DMS153 treated with DMSO at 0.1 percent for 48 hours (cell line): ENCODE results near the gene GET3.
"Not testable (repeated sequence)": the region's sequence is repeated elsewhere in the genome, so short reads cannot be mapped to it uniquely, and the experiment has no call there.

ENCODE experiments used
- DNase-seq: peaks from one replicate; lab custom pipeline; 2025; ENCODE audit not compliant: unreplicated experiment; lab: John Stamatoyannopoulos, UW

The GET3 gene

DNA sequence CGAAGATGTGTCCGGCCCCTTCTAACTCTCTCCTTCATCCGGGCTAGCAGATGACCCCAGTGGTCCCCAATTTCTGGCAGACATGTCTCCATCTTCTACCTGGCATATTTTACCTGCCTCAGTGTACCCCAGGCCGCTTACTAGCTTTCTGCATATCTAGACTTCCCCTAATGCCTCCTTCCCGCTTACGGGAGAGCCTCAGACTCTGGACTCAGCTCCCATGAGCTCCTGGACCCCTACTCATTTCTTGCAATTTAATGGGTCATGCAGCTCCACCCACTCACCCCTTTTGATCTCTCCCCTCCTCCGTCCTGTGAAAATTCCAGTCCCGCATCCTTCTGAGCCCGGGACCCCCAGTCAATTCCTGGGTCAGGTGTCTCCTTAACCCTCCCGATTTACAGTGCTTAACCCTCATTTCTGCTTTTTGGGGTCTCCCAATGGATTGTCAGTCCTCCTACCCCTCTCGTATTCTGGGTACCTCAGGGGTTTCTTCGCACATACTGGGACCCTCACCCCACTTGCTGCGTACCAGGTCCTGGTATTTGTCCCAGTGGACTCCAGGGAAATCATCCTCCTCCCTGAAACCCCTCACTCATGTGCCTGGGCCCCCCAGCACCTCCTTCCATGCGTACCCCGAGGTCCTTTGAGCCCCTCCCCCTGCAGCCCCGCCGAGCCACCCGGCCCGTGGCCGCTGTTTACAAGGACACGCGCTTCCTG lies 53.5 kb downstream of the GET3 start:
- DNase-seq, result no peak

DNA sequence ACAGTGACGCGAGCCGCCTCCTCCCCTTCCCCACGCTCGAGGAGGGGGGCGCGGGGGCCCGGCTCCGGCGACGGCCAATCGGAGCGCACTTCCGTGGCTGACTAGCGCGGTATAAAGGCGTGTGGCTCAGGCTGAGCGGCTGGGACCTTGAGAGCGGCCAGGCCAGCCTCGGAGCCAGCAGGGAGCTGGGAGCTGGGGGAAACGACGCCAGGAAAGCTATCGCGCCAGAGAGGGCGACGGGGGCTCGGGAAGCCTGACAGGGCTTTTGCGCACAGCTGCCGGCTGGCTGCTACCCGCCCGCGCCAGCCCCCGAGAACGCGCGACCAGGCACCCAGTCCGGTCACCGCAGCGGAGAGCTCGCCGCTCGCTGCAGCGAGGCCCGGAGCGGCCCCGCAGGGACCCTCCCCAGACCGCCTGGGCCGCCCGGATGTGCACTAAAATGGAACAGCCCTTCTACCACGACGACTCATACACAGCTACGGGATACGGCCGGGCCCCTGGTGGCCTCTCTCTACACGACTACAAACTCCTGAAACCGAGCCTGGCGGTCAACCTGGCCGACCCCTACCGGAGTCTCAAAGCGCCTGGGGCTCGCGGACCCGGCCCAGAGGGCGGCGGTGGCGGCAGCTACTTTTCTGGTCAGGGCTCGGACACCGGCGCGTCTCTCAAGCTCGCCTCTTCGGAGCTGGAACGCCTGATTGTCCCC lies 54.2 kb downstream of the GET3 start, which contains the start of gene JUNB:
TSS of gene JUNB (plus strand) at position 142 of the 706 bp plus-strand sequence. CDS start at position 428, 286 bp downstream.
- DNase-seq, result peak; percentile 87

DNA sequence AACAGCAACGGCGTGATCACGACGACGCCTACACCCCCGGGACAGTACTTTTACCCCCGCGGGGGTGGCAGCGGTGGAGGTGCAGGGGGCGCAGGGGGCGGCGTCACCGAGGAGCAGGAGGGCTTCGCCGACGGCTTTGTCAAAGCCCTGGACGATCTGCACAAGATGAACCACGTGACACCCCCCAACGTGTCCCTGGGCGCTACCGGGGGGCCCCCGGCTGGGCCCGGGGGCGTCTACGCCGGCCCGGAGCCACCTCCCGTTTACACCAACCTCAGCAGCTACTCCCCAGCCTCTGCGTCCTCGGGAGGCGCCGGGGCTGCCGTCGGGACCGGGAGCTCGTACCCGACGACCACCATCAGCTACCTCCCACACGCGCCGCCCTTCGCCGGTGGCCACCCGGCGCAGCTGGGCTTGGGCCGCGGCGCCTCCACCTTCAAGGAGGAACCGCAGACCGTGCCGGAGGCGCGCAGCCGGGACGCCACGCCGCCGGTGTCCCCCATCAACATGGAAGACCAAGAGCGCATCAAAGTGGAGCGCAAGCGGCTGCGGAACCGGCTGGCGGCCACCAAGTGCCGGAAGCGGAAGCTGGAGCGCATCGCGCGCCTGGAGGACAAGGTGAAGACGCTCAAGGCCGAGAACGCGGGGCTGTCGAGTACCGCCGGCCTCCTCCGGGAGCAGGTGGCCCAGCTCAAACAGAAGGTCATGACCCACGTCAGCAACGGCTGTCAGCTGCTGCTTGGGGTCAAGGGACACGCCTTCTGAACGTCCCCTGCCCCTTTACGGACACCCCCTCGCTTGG lies 55.0 kb downstream of the GET3 start:
- peak; percentile 34 for DNase-seq

DNA sequence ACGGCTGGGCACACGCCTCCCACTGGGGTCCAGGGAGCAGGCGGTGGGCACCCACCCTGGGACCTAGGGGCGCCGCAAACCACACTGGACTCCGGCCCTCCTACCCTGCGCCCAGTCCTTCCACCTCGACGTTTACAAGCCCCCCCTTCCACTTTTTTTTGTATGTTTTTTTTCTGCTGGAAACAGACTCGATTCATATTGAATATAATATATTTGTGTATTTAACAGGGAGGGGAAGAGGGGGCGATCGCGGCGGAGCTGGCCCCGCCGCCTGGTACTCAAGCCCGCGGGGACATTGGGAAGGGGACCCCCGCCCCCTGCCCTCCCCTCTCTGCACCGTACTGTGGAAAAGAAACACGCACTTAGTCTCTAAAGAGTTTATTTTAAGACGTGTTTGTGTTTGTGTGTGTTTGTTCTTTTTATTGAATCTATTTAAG lies 55.6 kb downstream of the GET3 start:
- DNase-seq, result no peak

DNA sequence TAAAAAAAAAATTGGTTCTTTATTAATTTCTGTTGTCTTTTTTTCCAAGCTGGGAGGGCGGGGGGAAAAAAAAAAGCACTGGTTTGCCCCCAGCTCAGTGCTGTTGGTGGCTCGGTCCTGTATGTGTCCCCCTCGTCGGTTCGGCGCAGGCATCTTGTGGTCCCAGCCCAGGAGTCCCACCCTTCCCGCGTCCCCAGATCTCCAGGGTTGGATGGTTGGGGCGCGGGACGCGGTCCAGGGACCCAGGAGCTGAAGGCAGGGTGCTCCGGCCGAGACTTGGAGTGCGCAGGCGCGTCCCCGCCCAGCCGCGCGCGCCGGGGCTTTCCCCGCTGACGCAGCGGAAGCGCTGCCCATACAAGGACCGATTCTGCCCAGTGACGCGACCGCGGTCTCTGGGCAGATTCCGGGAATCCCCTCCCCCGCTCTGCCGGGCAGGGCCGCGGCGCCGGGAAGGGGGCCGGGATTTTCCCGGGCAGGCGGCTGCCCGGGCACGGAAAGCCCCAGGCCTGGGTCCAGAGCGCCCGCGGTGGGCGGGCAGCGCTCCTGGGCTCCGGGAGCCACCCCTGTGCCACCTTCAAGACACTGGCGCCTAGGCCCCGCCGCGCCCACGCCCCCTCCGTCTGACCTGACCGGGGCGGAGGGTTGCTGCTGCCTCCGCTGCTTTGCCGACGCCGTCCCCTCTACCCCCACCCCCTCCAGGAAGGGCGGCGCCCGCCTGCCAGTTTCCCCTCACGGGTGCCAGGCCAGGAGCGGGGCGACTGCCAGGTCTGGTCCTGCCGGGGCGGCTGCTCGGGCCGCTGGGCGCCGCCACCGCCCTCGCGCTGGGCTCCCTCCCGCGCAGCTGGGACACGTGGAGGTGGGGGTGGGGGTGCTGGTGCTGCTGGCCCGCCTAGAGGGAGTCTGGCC lies 56.2 kb downstream of the GET3 start:
- peak; percentile 87 for DNase-seq

DNA sequence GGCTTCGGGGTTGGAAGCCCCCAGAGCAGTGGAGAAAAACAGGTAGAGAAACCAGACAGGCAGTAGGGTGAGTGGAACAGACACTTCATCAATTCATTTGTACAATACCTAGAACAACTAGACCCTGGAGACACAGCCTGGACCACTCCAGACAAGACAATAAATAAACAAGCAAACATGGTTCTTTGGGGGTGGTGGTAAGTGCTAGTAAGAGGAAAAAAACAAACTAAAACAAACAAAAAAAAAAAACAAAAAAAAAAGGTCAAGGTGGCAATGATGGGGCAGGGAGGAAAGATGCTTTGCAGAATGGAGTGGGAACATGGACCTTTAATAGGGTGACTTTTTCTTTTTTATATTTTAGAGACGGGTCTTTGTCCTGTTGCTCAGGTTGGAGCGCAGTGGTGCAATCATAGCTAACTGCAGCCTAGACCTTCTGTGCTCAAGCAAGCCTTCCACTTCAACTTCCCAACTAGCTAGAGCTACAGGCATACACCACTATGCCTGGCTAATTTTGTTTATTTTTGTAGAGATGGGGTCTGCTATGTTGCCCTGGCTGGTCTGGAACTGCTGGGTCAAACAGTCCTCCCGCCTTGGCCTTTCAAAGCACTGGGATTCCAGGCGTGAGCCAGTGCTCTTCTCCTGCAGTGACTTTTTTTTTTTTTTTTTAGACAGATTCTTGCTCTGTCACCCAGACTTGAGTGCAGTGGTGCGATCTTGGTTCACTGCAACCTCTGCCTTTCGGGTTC lies 57.1 kb downstream of the GET3 start:
- no peak for DNase-seq

DNA sequence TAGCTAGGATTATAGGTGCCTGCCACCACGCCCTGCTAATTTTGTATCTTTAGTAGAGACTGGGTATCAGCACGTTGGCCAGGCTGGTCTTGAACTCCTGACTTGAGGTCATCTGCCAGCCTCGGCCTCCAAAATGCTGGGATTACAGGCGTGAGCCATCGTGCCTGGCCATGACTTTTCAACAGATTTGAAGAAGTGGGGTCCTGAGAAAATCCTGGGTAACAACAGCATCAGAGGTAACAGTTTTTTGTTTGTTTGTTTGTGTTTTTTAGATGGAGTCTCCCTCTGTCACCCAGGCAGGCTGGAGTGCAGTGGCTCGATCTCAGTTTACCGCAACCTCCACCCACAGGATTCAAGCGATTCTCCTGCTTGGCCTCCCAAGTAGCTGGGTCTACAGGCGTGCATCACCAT lies 57.7 kb downstream of the GET3 start:
- no peak for DNase-seq

DNA sequence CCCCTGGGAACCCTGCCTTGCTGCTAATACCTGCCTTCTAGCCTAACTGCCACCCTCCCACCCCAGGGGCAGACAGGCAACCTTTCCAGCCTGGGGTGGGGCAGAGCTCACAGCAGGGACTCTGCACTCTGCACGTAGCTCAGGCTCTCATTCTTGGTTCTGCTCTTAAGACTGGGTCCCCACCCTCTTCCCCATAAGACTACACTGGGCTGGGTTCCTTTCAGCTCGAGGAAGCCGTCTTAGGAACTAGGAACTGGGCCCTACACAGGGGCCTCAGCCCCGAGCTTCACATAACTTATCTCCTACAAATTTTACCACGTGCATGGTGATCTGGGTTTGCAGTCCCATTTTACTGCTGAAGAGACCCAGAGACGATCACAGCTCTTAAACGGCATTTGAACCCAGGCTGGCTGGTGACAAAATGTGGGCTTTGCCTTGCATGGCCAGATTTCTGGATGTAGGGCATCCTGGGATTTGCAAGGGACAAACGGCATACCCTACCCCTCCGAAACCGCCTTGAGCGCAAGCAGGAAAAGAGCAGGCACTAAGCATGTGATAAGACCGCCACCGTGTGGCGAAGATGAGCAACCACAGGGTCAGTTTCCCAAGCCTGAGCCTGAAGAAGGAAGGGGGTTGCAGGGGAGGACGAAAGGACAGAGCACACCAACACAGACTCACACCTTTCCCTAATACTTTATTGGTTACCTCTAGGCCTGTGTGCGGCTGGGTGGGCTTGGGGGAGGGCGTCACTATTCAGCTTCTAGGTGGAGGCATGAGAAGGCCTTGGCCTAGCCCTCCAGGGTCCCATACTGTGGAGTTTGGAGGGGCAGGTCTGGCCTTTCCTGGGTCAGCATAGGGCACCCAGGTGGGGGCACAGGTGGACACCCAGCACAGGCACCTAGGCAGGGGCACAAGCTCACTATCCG lies 59.1 kb downstream of the GET3 start:
- peak; percentile 58 for DNase-seq

DNA sequence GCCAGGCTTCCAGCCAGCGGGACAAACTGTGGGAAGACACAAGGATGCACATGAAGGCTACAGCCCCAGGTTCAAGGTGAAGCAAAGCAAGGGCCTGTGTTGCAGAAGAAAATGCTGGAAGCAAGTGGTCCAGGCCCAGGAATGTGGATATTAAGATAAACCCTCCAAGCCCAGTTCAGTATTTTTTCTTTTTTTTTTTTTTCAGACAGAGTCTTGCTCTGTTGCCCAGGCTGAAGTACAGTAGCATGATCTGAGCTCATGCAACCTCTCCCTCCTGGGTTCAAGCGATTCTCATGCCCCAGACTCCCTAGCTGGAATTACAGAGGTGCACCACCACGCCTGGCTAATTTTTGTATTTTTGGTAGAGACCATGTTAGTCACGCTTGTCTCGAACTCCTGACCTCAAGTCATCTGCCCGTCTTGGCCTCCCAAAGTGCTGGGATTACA lies 59.9 kb downstream of the GET3 start:
- no peak for DNase-seq

DNA sequence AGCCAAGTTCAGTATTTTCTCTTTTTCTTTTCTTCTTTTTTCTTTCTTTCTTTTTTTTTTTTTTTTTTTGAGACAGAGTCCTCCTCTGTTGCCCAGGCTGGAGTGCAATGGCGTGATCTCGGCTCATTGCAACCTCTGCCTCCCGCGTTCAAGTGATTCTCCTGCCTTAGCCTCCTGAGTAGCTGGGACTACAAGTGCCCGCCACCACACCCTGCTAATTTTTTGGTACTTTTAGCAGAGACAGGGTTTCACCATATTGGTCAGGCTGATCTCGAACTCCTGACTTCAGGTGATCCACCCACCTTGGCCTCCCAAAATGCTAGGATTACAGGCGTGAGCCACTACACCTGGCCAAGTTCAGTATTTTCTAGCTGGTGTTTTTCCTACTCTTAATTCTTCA lies 60.3 kb downstream of the GET3 start:
- DNase-seq, result not testable (repeated sequence)
